Measurements from ENCODE around the gene ZFAND6. TPM values are rescaled to one million over a fixed set of nuclear protein-coding genes. Genes with fewer than 3 reads are reported as not detected.
A peak's percentile ranks its signal among the peaks of the same experiment; 100 is the strongest.

The ZFAND6 gene
- total and polyA plus RNA-seq, 5 donors, result 64.4 to 84.6 (median 71.9) TPM

DNA sequence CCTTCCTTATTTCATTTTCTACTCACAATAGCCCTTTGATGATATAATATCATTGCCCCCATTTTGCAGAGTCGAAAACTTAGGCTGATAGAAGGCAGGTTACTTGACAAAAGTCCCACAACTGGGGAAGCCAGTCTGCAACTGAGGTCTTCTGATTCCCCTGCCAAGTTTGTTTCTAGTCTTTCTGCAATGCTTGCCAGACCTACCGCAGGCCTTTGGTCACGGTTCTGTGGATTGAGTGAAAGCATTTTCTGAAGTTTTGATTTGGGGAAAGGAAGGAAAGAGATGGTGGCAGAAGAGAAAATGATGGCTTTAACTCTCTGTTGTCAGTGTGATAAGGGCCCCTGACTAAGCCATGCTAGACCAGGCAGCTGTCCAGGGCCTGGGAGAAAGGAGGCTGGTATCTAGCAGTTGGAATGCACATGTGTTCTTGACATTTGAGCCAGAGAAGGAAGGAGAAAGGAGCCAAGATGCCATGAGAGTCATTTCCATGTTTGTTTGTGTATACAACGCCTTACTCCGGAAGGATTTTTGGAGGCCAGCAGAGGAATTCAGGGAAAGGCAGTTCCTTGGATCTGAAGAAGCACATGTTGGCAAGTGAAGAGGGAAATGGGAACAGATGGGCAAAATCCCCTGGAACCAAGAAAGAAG is 123.3 kb downstream of the ZFAND6 start:
- no peak overlapping the region for H3K4me3 ChIP-seq (ENCODE audit: low read length)
- 35% methylated on average over 5 of the region's 5 CpGs for WGBS
- ATAC-seq, result peak; percentile 55 to 58
- no peak overlapping the region for H3K27ac ChIP-seq (ENCODE audit: low read length)
- no peaks in the 10 kb centered on the region for H3K9me3 ChIP-seq (ENCODE audit: control insufficient read depth, low read length)
- H3K4me1 ChIP-seq (ENCODE audit: control insufficient read depth, insufficient read depth, low read length), result peaks cover 4% of the 10 kb centered on the region
- no peak for DNase-seq
- no peaks in the 10 kb centered on the region for H3K27me3 ChIP-seq (ENCODE audit: control insufficient read depth, insufficient read depth)
- intact Hi-C loops (cut with DNase I), result no loop called here

- ATAC-seq (no peak), DNase-seq (no peak)
- no peaks in the 10 kb centered on the region for H3K27me3 ChIP-seq (ENCODE audit: control insufficient read depth, insufficient read depth)
- no peaks in the 10 kb centered on the region for H3K9me3 ChIP-seq (ENCODE audit: control insufficient read depth, low read length)
- no peak overlapping the region for H3K4me3 ChIP-seq (ENCODE audit: low read length)
- peaks cover 4% of the 10 kb centered on the region for H3K4me1 ChIP-seq (ENCODE audit: control insufficient read depth, insufficient read depth, low read length)
- intact Hi-C loops (cut with DNase I), result no loop called here
- no peak overlapping the region for H3K27ac ChIP-seq (ENCODE audit: low read length)
- WGBS, result 94% methylated on average over 10 of the region's 10 CpGs
These were observed 123.8 kb downstream of the ZFAND6 start for GRCh38 chr15:80183306-80183705.

DNA sequence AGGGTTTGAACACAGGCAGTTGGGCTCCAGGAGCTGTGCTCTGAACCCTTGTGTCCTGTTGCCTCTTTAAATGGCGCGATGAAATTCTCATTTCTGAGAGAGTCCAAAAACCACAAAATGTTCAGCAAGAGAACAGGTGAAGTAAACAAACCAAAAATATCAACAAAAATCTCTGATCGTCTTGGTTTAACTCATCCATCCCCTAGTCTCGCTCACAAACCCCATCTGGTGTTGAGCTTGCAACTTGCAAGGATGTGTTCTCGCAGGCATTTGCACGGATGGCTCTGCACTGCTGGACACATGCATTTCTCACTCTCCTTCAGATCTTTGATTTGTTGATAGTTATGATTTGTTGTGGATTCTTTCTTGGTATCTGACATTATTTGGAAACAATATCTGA is 124.4 kb downstream of the ZFAND6 start:
- intact Hi-C loops (cut with DNase I), result no loop called here
- no peaks in the 10 kb centered on the region for H3K9me3 ChIP-seq (ENCODE audit: control insufficient read depth, low read length)
- H3K27me3 ChIP-seq (ENCODE audit: control insufficient read depth, insufficient read depth), result no peaks in the 10 kb centered on the region
- ATAC-seq (no peak), DNase-seq (no peak)
- peaks cover 4% of the 10 kb centered on the region for H3K4me1 ChIP-seq (ENCODE audit: control insufficient read depth, insufficient read depth, low read length)
- WGBS, result 86% methylated on average over 6 of the region's 6 CpGs
- no peak overlapping the region for H3K4me3 ChIP-seq (ENCODE audit: low read length)
- H3K27ac ChIP-seq (ENCODE audit: low read length), result no peak overlapping the region

DNA sequence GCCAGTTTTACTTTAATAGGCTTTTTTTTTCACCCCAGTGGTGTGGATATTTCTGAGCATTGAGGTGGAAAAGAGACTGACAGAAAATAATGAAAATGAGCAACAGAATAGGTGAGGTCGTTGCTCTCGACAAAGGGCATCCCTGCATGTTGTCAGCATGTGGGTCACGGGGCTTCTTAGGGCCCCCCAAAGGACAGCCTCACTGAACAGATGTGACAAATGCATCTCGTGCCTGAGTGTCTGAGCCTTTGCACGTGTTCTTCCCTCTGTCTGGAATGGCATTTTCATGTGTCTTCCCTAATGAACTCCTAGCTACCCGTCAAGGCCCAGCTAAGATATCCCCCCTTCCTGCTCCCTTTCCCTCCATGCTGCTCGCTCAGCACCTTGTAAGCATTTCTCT is 125.1 kb downstream of the ZFAND6 start:
- DNase-seq, result no peak
- intact Hi-C loops (cut with DNase I), result no loop called here
- no peaks in the 10 kb centered on the region for H3K9me3 ChIP-seq (ENCODE audit: control insufficient read depth, low read length)
- ATAC-seq, result no peak
- peaks cover 4% of the 10 kb centered on the region for H3K4me1 ChIP-seq (ENCODE audit: control insufficient read depth, insufficient read depth, low read length)
- no peaks in the 10 kb centered on the region for H3K27me3 ChIP-seq (ENCODE audit: control insufficient read depth, insufficient read depth)
- H3K4me3 ChIP-seq (ENCODE audit: low read length), result no peak overlapping the region
- no peak overlapping the region for H3K27ac ChIP-seq (ENCODE audit: low read length)
- WGBS, result 91% methylated on average over 7 of the region's 7 CpGs

DNA sequence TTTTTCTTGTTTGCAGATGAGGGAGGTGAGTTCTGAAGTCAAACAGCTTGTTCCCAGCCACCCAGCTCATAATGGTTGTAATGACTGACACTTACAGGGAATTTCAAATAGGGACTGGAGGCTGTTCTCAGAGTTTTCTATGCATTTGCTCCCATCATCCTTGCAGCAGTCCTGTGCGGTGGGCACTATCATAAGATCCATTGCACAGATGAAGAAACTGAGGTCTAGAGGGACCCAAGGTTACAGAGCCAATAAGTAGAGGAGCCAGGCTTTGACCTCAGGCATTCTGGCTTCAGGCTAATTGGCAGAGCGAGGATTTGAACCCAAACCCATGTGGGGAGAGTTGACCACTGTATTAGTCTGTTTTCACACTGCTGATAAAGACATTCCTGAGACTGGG is 125.7 kb downstream of the ZFAND6 start:
- DNase-seq (no peak), ATAC-seq (no peak)
- intact Hi-C loops (cut with DNase I), result no loop called here
- H3K4me1 ChIP-seq (ENCODE audit: control insufficient read depth, insufficient read depth, low read length), result peaks cover 4% of the 10 kb centered on the region
- H3K4me3 ChIP-seq (ENCODE audit: low read length), result no peak overlapping the region
- no peaks in the 10 kb centered on the region for H3K27me3 ChIP-seq (ENCODE audit: control insufficient read depth, insufficient read depth)
- H3K27ac ChIP-seq (ENCODE audit: low read length), result no peak overlapping the region
- WGBS, result 100% methylated on average over 2 of the region's 2 CpGs
- H3K9me3 ChIP-seq (ENCODE audit: control insufficient read depth, low read length), result no peaks in the 10 kb centered on the region

- no peak overlapping the region for H3K4me3 ChIP-seq (ENCODE audit: low read length)
- WGBS, result 95% methylated on average over 7 of the region's 7 CpGs
- H3K9me3 ChIP-seq (ENCODE audit: control insufficient read depth, low read length), result no peaks in the 10 kb centered on the region
- H3K27me3 ChIP-seq (ENCODE audit: control insufficient read depth, insufficient read depth), result no peaks in the 10 kb centered on the region
- H3K4me1 ChIP-seq (ENCODE audit: control insufficient read depth, insufficient read depth, low read length), result peaks cover 4% of the 10 kb centered on the region
- intact Hi-C loops (cut with DNase I), result no loop called here
- ATAC-seq (no peak), DNase-seq (no peak)
- no peak overlapping the region for H3K27ac ChIP-seq (ENCODE audit: low read length)
These were observed 126.6 kb downstream of the ZFAND6 start for GRCh38 chr15:80186066-80186465.

DNA sequence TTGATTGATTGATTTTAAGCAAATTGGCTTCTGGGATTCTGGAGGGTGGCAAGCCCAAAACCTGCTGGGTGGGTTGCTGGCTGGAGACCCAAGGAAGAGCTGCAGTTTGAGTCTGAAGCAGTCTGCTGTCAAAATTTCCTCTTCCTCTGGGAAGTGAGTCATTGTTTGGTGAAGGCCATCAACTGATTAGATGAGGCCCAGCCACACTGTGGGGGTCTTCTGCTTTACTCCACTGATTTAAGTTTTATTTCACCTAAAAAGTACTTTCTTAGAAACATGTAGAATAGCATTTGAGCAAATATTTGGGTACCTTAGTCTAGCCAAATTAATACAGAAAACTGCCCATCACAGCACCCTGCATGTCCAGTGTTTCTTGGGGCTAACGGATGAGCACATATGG is 127.1 kb downstream of the ZFAND6 start:
- 99% methylated on average over 1 of the region's 1 CpG for WGBS
- DNase-seq, result no peak
- ATAC-seq, result no peak
- H3K9me3 ChIP-seq (ENCODE audit: control insufficient read depth, low read length), result no peaks in the 10 kb centered on the region
- no peaks in the 10 kb centered on the region for H3K27me3 ChIP-seq (ENCODE audit: control insufficient read depth, insufficient read depth)
- intact Hi-C loops (cut with DNase I), result no loop called here
- no peak overlapping the region for H3K4me3 ChIP-seq (ENCODE audit: low read length)
- no peak overlapping the region for H3K27ac ChIP-seq (ENCODE audit: low read length)
- H3K4me1 ChIP-seq (ENCODE audit: control insufficient read depth, insufficient read depth, low read length), result peaks cover 4% of the 10 kb centered on the region

Other genes starting within 250 kb of the ZFAND6 start
- 10 to 100 TPM; 12.3 to 20.1 (median 16.3) TPM for gene MTHFS, start 162.7 kb upstream of the ZFAND6 start, total RNA-seq
- gene MTHFS, start 162.7 kb upstream of the ZFAND6 start, polyA plus RNA-seq, result 35.2 TPM
- gene BCL2A1, start 88.5 kb upstream of the ZFAND6 start, total RNA-seq, result 1 to 10 TPM in 1 of 4 donors, under 1 TPM in 2, not detected in 1; 0.29 to 1.1 (median 0.46) TPM
- gene BCL2A1, start 88.5 kb upstream of the ZFAND6 start, polyA plus RNA-seq, result 0.41 TPM
- 10 to 100 TPM; 17.6 to 29.4 (median 23.0) TPM for gene FAH, start 93.3 kb downstream of the ZFAND6 start, total RNA-seq
- 20.3 TPM for gene FAH, start 93.3 kb downstream of the ZFAND6 start, polyA plus RNA-seq
- gene CTXND1, start 192.5 kb downstream of the ZFAND6 start, total RNA-seq, result 1 to 10 TPM in 1 of 4 donors, under 1 TPM in 3; 0.29 to 3.9 (median 0.59) TPM
- gene CTXND1, start 192.5 kb downstream of the ZFAND6 start, polyA plus RNA-seq, result 0.43 TPM